H9 (cell line): ENCODE measurements around the gene POFUT2. TPM values are rescaled to one million over a fixed set of nuclear protein-coding genes. Genes with fewer than 3 reads are reported as not detected.

Source experiments
- DNase-seq: peaks from one replicate; pipeline ENCODE4 v3.0.0-alpha.2; 2017
- H2AFZ ChIP-seq: one replicate; pipeline ENCODE4 v1.6.1; 2013; ENCODE audit warnings: mild to moderate bottlenecking, low read length, control low read depth, moderate library complexity
- H2AK5ac ChIP-seq: 2 replicates; pipeline ENCODE4 v1.6.1; 2013; ENCODE audit warnings: low read length, control low read depth, mixed read lengths; ENCODE audit not compliant: insufficient read length
- H2BK120ac ChIP-seq: one replicate; pipeline ENCODE4 v1.6.1; 2013; ENCODE audit warnings: low read depth, mild to moderate bottlenecking, low read length, control low read depth, inconsistent platforms; ENCODE audit not compliant: poor library complexity, severe bottlenecking
- H2BK12ac ChIP-seq: 2 replicates; pipeline ENCODE4 v1.6.1; 2013; ENCODE audit warnings: low read length, control low read depth, mixed read lengths, low read depth; ENCODE audit not compliant: insufficient read length
- H2BK15ac ChIP-seq: 2 replicates; pipeline ENCODE4 v1.6.1; 2013; ENCODE audit warnings: low read depth, low read length, control low read depth
- H2BK20ac ChIP-seq: one replicate; pipeline ENCODE4 v1.6.1; 2013; ENCODE audit warnings: low read depth, mild to moderate bottlenecking, low read length, control low read depth, inconsistent platforms; ENCODE audit not compliant: poor library complexity, severe bottlenecking
- H2BK5ac ChIP-seq: 2 replicates; pipeline ENCODE4 v1.6.1; 2013; ENCODE audit warnings: low read length, control low read depth, mixed read lengths; ENCODE audit not compliant: insufficient read length
- H3K14ac ChIP-seq: 2 replicates; pipeline ENCODE4 v1.6.1; 2013; ENCODE audit warnings: low read length, control low read depth; ENCODE audit not compliant: insufficient read depth
- H3K18ac ChIP-seq: 2 replicates; pipeline ENCODE4 v1.6.1; 2013; ENCODE audit warnings: low read depth, mild to moderate bottlenecking, mixed read lengths, low read length, control low read depth; ENCODE audit not compliant: insufficient read length
- H3K23ac ChIP-seq: 2 replicates; pipeline ENCODE4 v1.6.1; 2013; ENCODE audit warnings: low read length, control low read depth, mixed read lengths, low read depth; ENCODE audit not compliant: insufficient read length
- H3K23me2 ChIP-seq: 2 replicates; pipeline ENCODE4 v1.6.1; 2013; ENCODE audit warnings: low read depth, mild to moderate bottlenecking, mixed read lengths, low read length, control low read depth; ENCODE audit not compliant: insufficient read length, poor library complexity, severe bottlenecking
- H3K27ac ChIP-seq: 2 replicates; pipeline ENCODE4 v1.5.1; 2013; ENCODE audit warnings: low read length, control low read depth, mixed read lengths, low read depth; ENCODE audit not compliant: insufficient read length
- H3K27me3 ChIP-seq: 2 replicates; pipeline ENCODE4 v1.6.1; 2013; ENCODE audit warnings: low read length, control low read depth, inconsistent platforms; ENCODE audit not compliant: insufficient read depth
- H3K4ac ChIP-seq: 2 replicates; pipeline ENCODE4 v1.6.1; 2013; ENCODE audit warnings: low read depth, mild to moderate bottlenecking, control low read depth, inconsistent platforms, low read length, moderate library complexity
- H3K4me1 ChIP-seq: 2 replicates; pipeline ENCODE4 v1.6.1; 2013; ENCODE audit warnings: low read length, control low read depth, inconsistent platforms; ENCODE audit not compliant: insufficient read depth
- H3K4me2 ChIP-seq: 2 replicates; pipeline ENCODE4 v1.6.1; 2013; ENCODE audit warnings: low read length, control low read depth, mixed read lengths; ENCODE audit not compliant: insufficient read length, insufficient read depth
- H3K56ac ChIP-seq: 2 replicates; pipeline ENCODE4 v1.6.1; 2013; ENCODE audit warnings: low read depth, mild to moderate bottlenecking, mixed read lengths, low read length, control low read depth; ENCODE audit not compliant: insufficient read length
- H3K79me1 ChIP-seq: 2 replicates; pipeline ENCODE4 v1.6.1; 2013; ENCODE audit warnings: low read depth, mild to moderate bottlenecking, moderate library complexity, low read length, control low read depth, inconsistent platforms; ENCODE audit not compliant: insufficient read depth, poor library complexity, severe bottlenecking
- H3K79me2 ChIP-seq: 2 replicates; pipeline ENCODE4 v1.6.1; 2013; ENCODE audit warnings: low read length, control low read depth, inconsistent platforms; ENCODE audit not compliant: insufficient read depth
- H3K9ac ChIP-seq: 2 replicates; pipeline ENCODE4 v1.6.1; 2013; ENCODE audit warnings: low read length, control low read depth, mixed read lengths; ENCODE audit not compliant: insufficient read length; ENCODE audit errors: extremely low read depth
- H3K9me3 ChIP-seq: one replicate; pipeline ENCODE4 v1.6.1; 2013; ENCODE audit warnings: low read depth, low read length, inconsistent platforms; ENCODE audit not compliant: control insufficient read depth
- H3T11ph ChIP-seq: one replicate; pipeline ENCODE4 v1.6.1; 2013; ENCODE audit warnings: mild to moderate bottlenecking, low read length, control low read depth, inconsistent platforms
- H4K20me1 ChIP-seq: one replicate; pipeline ENCODE4 v1.6.1; 2013; ENCODE audit not compliant: control insufficient read depth, insufficient read length, insufficient read depth
- H4K5ac ChIP-seq: 2 replicates; pipeline ENCODE4 v1.6.1; 2013; ENCODE audit warnings: low read depth, mild to moderate bottlenecking, mixed read lengths, low read length, control low read depth; ENCODE audit not compliant: insufficient read length
- H4K8ac ChIP-seq: replicated peaks from 2 replicates; pipeline ENCODE4 v1.6.1; 2013; ENCODE audit warnings: low read length, control low read depth, mixed read lengths, low read depth; ENCODE audit not compliant: insufficient read length
- H4K91ac ChIP-seq: 2 replicates; pipeline ENCODE4 v1.6.1; 2013; ENCODE audit warnings: low read depth, mild to moderate bottlenecking, moderate library complexity, mixed read lengths, low read length, control low read depth; ENCODE audit not compliant: insufficient read length
- H3K27ac Mint-ChIP-seq, 3 experiments: 2 replicates in 2 of 3; 3 replicates in 1 of 3; pipeline ENCODE4 v1.8.0; 2020 to 2021; ENCODE audit warnings: mixed read lengths in 3 of 3, mild to moderate bottlenecking in 1 of 3, moderate library complexity in 1 of 3
- H3K27me3 Mint-ChIP-seq: 2 replicates; pipeline ENCODE4 v1.8.0; 2021; ENCODE audit warnings: low read depth, mild to moderate bottlenecking, moderate library complexity, mixed read lengths
- H3K36me3 Mint-ChIP-seq, 3 experiments: 2 replicates in 2 of 3; 3 replicates in 1 of 3; pipeline ENCODE4 v1.8.0; 2020 to 2021; ENCODE audit warnings: low read depth in 3 of 3, mixed read lengths in 3 of 3; ENCODE audit not compliant: insufficient read depth in 1 of 3
- H3K4me1 Mint-ChIP-seq, 2 experiments: 2 replicates each; pipeline ENCODE4 v1.8.0; 2020; ENCODE audit warnings: mixed read lengths in 2 of 2
- H3K4me3 Mint-ChIP-seq, 2 experiments: 2 replicates in 1 of 2; 3 replicates in 1 of 2; pipeline ENCODE4 v1.8.0; 2020 to 2021; ENCODE audit warnings: mild to moderate bottlenecking in 2 of 2, mixed read lengths in 2 of 2, moderate library complexity in 1 of 2
- H3K9me3 Mint-ChIP-seq, 2 experiments: 2 replicates in 1 of 2; 3 replicates in 1 of 2; pipeline ENCODE4 v1.8.0; 2020; ENCODE audit warnings: mild to moderate bottlenecking in 2 of 2, mixed read lengths in 2 of 2, moderate library complexity in 1 of 2
- WGBS: extraction: QIAGEN DNeasy Blood & Tissue Kit; methylation state at CpG from one replicate; pipeline ENCODE4 v1.1.7; 2013; ENCODE audit warnings: missing lambda C conversion rate, low lambda C conversion rate, mixed read lengths; ENCODE audit not compliant: insufficient read length; ENCODE audit errors: extremely low coverage; 5-methylcytosine and 5-hydroxymethylcytosine counted together
- total RNA-seq: library from RNA; stranded (reverse); gene quantifications from 2 replicates; pipeline ENCODE4 v1.2.1, GENCODE V29; 2021
- TF ChIP-seq, protein P1 (sequence below): fragments of 200-600 bp; sonication (generic); conservative IDR thresholded peaks from 3 replicates; pipeline ENCODE4 v1.8.0; 2021; ENCODE audit warnings: antibody characterized with exemption, mild to moderate bottlenecking

POFUT2 gene
- total RNA-seq, 1 experiment from 2014 or later = 34.8 TPM

DNA sequence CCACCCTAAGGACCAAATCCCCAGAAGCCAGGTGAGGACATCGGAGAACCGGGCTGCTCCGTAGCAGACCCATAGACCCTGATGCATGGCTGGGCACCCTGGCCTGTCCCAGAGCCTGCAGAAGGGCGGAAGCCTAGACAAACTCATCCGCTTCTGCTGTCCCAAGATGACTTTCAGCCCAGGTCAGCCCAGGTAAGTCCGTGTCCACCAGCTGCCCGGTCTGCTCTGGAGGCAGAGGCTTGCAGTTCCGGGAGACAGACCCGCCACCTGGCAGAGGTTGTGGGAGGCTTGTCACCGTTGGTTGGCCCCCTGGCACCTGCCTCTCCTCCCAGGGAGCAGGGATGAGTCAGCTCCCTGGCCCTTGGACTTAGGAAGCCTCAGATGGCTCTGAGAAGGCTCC, 22.8 kb upstream of the POFUT2 start:
- Mint-ChIP-seq H3K9me3 (peaks cover 0 to 3% of the 10 kb centered on the region in 2 experiments; a peak in 1 of 5 replicates), H3K4me1 (peaks cover 22 to 29% of the 10 kb centered on the region in 2 experiments)

More for the DNA sequence above, 22.8 kb upstream of the POFUT2 start:
- Histone ChIP-seq H2BK15ac (no peak overlapping the region), H3K18ac (no peak overlapping the region), H2BK5ac (no peak overlapping the region), H3K4ac (no peak overlapping the region), H3K23ac (no peak overlapping the region), H3K9me3 (no peaks in the 10 kb centered on the region), H3K56ac (no peak overlapping the region), H3K14ac (no peak overlapping the region), H2AFZ (no peak overlapping the region), H4K91ac (no peak overlapping the region), H4K20me1 (no peaks in the 10 kb centered on the region), H4K5ac (no peak overlapping the region), H3K23me2 (no peaks in the 10 kb centered on the region), H2BK120ac (no peak overlapping the region), H3K79me1 (no peaks in the 10 kb centered on the region), H3K79me2 (no peaks in the 10 kb centered on the region), H3K9ac (no peak overlapping the region), H3K27ac (no peak overlapping the region), H3T11ph (no peak overlapping the region), H4K8ac (no peak overlapping the region), H2AK5ac (no peak overlapping the region), H3K27me3 (no peaks in the 10 kb centered on the region), H2BK12ac (no peak overlapping the region), H2BK20ac (no peak overlapping the region), H3K4me1 (no peaks in the 10 kb centered on the region), H3K4me2 (no peak overlapping the region)
- H3K27me3 Mint-ChIP-seq = peaks cover 22% of the 10 kb centered on the region
- TF ChIP-seq, protein P1, sequence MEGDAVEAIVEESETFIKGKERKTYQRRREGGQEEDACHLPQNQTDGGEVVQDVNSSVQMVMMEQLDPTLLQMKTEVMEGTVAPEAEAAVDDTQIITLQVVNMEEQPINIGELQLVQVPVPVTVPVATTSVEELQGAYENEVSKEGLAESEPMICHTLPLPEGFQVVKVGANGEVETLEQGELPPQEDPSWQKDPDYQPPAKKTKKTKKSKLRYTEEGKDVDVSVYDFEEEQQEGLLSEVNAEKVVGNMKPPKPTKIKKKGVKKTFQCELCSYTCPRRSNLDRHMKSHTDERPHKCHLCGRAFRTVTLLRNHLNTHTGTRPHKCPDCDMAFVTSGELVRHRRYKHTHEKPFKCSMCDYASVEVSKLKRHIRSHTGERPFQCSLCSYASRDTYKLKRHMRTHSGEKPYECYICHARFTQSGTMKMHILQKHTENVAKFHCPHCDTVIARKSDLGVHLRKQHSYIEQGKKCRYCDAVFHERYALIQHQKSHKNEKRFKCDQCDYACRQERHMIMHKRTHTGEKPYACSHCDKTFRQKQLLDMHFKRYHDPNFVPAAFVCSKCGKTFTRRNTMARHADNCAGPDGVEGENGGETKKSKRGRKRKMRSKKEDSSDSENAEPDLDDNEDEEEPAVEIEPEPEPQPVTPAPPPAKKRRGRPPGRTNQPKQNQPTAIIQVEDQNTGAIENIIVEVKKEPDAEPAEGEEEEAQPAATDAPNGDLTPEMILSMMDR = no peak
- no peak overlapping the region for H3K27ac Mint-ChIP-seq
- DNase-seq = no peak
- no CpG with 5 or more reads among the region's 10 CpGs for WGBS
- no peaks in the 10 kb centered on the region; a peak in 2 of 7 replicates for H3K36me3 Mint-ChIP-seq
- no peak overlapping the region for H3K4me3 Mint-ChIP-seq
